GM21528 (cell line): ENCODE results near the gene WNK1.
"Not testable (repeated sequence)": the region's sequence is repeated elsewhere in the genome, so short reads cannot be mapped to it uniquely, and the experiment has no call there.

Experiments
- ATAC-seq: cut with Tn5 transposase; IDR thresholded peaks from one replicate; pipeline ENCODE4 v1.9.1; 2021; ENCODE audit warnings: mild to moderate bottlenecking, moderate library complexity; ENCODE audit not compliant: unreplicated experiment, low FRiP score

The WNK1 gene

DNA sequence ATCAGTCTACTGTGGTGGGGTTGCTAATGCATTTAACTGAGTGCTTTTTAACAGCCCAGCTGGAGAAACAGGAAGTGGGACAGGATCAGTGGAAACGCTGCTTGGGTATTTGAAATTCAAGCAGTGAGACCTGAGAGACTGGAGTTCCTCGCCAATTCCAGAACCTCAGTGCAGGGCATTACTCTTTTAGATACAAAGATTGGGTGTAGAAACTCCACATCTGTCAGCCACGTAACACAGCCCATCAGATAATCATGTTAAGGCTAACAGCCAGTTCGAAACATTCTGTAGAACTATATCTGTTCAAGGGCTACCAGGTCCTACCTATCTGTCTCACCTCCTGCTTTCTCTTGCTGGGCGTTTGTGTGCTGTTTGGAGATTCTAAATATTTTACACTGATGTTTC lies 151.6 kb downstream of the WNK1 start:
- ATAC-seq: no peak

DNA sequence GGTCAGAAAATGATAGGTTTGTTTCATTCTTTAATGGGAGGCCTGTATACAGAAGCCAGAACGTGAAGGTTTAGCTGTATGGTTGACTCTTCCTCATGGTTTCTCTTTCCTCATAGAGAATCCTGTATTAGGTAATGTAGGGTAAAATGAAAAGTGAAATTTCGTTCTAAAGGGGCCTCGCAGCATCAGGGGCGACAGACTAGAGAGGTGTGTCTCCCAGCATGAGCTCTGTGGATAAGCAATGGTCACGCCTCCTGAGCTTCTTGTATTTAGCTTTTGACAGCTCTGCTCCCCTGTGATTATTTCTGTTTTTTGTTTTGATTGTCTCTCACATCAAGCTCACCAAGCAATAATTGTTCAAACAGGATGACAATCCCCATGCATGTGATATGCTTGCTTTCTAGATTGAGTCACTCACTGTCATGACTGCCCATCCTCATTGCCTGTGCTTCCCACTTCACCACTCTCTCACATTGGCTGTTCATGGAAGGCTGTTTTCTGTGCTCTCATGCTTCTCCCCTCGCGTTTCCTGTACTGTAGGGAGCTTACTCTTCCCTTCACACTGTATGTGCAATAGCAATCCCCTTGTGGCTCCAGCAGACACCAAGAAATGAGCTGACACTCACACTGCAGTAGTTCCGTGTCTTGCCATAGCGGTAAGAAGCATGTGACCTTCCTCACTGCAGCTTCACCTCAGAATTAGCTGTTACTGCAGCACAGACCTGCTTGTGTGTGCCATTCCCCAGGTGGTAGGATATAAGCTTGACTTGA lies 153.1 kb downstream of the WNK1 start:
- ATAC-seq: no peak

DNA sequence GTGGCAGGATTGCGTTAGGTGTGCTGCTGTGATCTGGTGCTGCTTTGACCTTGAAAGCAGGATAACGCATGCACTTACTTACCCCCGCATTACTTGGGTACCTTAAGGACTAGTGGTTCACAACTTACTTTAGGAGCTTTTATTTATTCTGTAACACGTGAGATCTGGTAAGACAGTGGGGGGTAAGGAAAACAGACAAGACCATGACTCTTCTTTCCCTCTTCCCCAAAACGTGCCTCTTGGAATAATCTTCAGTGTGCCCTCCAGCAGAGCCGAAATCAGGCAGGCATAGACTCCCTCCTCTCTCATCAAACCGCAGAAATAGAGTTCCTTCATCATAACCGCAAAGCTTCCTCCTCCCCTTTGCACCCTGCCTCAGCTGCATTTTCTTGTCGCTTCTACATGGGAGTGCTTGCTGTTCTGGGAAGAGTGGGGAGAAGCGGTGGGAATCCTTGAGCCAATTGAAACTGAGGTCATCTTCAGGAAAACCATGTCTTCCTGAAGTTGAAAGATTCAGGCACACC lies 153.7 kb downstream of the WNK1 start:
- ATAC-seq: no peak

- ATAC-seq: no peak
These were observed 155.2 kb downstream of the WNK1 start for GRCh38 chr12:907413-908185.

DNA sequence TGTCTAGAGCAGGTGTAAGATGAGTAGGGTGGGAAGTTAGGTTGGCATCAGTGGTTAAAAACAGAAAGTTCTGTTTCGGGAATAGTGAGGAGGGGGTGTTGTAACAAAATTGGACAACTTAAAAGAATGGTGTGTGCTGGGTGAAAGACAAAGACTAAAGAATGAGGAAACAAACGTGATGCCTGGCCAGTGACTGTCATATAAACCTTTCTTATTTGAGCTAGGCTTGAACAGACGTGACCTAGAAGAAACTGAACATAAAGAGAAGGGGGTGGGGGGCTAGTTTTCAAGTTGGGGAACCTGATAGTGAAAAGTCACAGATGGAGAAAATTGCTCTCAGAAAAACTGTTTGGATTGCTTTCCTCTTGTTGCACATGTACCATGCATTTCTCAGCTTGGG lies 157.5 kb downstream of the WNK1 start:
- no peak for ATAC-seq

DNA sequence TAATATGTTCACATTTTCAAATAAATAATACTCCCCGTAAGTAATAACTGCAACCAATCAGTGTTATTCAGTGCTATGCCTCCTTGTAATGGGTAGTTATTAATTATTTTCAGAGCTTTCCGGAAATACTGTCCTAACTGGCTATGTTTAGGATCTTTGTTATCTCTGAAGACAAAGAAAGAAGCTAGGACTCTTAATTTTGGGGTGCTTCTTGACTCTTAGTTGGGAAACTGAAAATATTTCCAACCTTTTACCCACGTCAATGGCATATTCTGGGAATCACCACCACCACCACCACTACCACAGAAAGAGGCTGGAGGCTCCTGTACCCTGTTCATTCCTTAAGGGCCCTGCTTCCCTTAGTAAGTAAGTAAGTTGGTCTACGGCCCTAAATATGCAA lies 158.0 kb downstream of the WNK1 start:
- no peak for ATAC-seq

DNA sequence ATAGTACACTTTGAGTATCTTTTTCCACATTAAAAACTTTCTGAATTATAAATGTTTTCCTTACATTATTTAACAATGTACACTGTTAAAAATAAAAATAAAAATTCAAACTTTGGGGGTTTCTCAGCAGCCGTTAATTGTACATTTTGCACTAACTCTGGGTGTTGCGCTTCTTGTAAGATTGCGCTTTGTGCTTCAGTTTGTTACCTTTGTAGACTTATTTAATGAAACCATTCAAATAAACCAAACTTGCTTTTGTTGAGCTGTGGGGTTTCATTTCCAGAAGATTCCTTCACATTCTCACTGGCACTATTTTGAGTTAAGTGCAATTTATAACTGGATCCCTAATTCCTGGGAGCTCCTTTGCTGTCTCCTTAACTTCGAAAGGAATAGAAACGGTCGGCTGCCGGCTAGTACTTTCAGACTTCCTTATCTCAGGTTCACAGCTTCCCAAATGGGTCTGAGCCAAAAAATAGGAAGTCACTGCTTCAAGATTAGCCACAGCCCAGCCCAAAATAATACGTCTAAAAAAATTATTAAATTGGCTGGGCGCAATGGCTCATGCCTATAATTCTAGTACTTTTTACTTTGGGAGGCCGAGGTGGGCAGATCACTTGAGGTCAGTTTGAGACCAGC lies 158.9 kb downstream of the WNK1 start:
- no peak for ATAC-seq

- ATAC-seq: no peak
These were observed 160.3 kb downstream of the WNK1 start for GRCh38 chr12:912466-913235.

- no peak for ATAC-seq
These were observed 161.7 kb downstream of the WNK1 start for GRCh38 chr12:913919-914698.

GRCh38 chr12:915090-915489 lies 162.7 kb downstream of the WNK1 start:
- ATAC-seq: no peak

- ATAC-seq: no peak
These were observed 163.9 kb downstream of the WNK1 start for GRCh38 chr12:916240-916639.

- ATAC-seq: no peak
These were observed 164.5 kb downstream of the WNK1 start for GRCh38 chr12:916712-917445.

DNA sequence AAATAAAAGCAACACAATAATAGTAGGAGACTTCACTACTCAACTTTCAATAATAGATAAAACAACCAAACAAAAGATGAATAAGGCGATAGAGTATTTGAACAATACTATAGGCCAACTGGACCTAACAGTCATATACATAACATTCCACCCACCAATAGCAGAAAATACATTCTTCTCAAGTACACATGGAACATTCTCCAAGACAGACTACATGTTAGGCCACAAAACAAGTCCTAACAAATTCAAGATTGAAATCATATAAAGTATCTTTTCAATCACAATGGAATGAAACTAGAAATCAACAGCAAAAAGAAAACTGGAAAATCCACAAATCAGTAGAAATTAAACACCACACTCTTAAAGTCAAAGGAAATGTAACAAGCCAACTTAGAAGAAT lies 168.3 kb downstream of the WNK1 start:
- no peak for ATAC-seq

DNA sequence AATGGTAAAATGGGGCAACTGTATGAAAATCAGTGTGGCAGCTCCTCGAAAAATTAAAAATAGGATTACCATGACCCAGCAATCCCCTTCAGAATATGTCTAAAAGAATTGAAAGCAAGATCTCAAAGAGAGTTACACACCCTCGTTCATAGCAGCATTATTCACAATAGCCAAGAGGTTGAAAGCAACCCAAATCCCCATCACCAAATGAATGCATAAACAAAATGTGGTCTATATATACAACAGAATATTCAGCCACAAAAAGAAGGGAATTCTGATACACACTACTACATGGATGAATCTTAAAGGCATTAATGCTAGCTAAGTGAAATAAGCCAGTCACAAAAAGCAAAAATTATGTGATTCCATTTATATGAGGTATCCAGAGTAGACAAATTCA lies 169.9 kb downstream of the WNK1 start:
- no peak for ATAC-seq

DNA sequence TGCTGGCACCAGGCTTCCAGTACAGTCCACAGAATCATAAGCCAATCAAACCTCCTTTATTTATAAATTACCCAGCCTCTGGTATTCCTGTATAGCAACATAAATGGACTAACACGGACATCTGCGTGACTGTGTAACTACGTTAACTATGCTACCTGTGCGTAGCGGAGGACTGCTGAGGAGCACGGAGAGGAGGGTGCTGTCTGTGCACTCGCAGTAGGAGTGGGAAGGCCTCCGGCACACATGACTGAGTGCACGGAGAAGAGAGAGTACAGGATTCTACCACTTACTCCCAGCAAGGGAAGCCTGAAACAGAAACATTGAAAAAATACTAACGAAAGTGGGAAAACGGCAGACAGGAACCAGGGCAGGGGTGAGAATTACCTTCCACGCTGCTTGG lies 174.3 kb downstream of the WNK1 start:
- ATAC-seq: no peak

DNA sequence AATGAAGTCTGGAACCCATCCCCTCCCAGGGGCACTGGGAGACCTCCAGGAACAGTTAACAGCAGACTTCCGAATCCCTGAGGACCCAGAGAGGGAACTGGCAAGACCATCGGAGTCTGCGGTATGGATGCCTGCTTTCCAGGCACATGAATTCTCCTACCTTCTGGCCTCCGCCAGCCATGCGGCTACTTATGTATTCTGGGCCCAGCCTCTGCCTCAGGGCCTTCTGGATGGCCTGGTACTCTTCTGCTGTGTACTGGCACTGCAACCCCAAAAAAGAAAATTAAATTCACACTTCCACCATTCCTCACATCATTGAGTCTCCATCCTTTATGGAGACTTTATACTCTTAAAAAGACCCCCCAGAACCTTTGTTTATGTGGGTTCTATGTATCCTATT lies 178.7 kb downstream of the WNK1 start:
- ATAC-seq: no peak

- ATAC-seq: no peak
These were observed 179.2 kb downstream of the WNK1 start for GRCh38 chr12:931591-931990.

GRCh38 chr12:935891-936290 lies 183.5 kb downstream of the WNK1 start:
- ATAC-seq: not testable (repeated sequence)
